HG03103 (cell line): ENCODE results near the gene IRF6.

ENCODE experiments used
- ATAC-seq: cut with Tn5 transposase; IDR thresholded peaks from one replicate; pipeline ENCODE4 v1.9.1; 2021; ENCODE audit warnings: low read depth; ENCODE audit not compliant: unreplicated experiment

Gene IRF6

GRCh38 chr1:209737118-209737505 lies 68.8 kb downstream of the IRF6 start:
- ATAC-seq = no peak

GRCh38 chr1:209736490-209737117 lies 69.3 kb downstream of the IRF6 start:
- no peak for ATAC-seq
